Activated CD4-positive, alpha-beta T cell treated with anti-CD3 and anti-CD28 coated beads for 24 hours (primary cell): Measurements from ENCODE around the gene TMEM252.

Experiments
- DNase-seq, 2 donors: peaks; one replicate each; pipeline ENCODE4 v3.0.0-alpha.2; 2020; ENCODE audit warnings: low read depth in 2 of 2

TMEM252 gene

DNA sequence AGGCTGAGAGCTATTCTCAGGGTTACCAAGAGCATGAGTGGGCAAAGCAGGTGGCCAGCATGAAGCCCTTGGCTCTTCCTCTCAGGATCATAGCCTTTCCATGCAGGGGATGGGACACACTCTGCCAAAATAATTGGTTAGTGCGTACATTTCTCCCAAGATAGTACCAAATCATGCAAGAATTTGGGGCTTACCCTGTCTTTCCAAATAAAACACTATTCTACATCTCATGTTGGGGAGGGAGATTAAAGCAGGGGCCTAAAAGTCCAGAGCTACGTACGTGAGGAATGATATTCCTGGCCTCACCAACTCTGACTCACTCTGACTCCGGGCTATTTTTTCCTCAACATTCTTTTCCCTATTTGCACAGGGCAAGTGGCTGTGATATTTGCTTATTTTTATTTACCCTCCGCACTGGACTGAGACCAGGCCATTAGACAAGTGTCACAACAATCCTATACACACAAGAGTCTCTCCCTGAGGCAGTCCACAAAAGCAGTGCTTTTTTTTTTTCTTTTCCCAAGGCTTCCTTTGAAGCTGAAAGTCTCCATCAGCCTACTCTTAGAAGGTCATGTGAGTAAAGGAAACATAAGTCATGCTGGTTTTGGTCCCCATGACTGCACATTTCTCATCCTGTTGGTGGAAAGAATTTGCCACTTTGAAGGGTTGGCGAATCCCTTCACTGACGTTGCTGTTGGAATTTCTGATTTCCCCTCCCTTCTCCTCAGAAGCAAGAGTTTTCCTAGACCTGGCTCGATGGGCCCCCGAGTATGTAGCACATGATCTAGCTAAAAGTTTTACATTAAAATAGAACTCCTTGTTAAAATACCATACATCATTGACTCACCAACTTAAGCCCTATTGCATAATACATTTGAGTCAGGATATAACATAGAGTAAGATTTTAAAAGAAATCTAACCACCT lies 40.0 kb downstream of the TMEM252 start:
- no peak for DNase-seq

DNA sequence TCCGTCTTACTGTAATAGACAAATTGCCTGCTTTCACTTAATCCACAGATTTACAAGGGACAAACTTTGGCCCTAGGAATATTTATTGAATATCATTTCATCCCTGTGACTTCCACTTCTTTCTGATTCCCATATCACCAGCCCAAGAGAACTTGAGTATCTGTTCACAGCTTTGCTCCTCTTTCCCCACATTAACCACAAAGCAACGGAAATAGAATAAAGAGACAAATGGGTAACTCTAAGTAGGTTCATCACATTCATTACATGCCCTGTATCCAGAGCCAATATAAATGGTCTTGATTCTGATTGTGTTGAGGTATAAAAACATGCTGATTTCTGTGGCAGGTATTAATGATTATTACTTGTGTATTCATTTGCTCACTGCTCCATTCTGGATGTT lies 41.9 kb downstream of the TMEM252 start:
- no peak for DNase-seq

DNA sequence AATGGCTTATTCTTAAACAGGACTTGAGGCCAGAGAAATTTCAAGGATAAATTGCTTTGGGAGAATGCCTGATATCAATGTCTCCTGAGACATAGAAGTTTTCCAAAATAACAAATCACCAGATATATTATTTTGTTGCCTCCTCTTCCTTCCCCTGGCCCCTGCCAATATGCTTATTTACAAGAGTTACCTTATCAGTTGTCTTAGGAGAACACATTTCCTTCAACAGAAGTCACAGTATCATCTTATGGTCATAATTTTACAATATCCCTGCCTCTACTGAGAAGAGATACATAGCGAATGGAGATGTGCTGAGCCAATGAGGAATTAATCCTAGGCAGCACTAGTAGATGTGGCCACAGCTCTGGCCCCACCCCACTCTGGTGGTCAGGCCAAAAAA lies 43.1 kb downstream of the TMEM252 start:
- DNase-seq: no peak

DNA sequence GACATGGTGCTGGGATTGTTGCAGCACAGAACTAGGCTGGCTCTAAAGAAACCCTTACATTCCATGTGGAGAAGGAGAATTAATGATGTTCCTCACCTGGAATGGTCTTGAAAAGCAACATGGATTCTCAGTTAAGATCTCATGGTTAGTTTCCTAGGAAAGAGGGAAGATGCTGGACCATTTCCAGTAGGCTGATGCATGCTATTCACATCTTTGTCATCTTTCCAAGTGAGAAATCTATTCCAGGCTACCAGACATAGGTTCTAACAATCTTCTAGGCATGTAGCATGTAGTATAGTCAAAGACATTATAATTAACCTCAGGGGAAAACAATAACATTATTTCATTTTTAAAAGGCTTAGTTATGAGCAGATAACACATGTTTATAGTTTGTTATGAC lies 44.3 kb downstream of the TMEM252 start:
- no peak for DNase-seq

DNA sequence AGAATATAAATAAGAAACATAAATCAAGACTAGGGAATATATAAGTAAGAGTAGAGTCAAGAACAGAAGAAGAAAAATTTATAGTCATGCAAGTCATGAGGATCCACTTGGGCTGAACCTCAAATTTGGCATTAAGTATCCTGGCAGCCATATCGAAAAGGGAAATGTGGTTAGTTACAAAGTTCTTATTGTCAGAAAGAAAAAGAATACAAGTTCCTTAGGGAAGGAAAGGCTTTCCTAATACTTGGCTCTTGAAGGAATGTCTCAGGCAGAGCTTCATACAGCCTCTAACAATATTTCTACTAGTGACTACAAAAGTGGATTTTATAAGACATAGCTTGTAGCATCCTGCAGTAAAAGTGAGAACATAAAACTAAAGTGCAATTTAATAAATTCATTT lies 45.4 kb downstream of the TMEM252 start:
- DNase-seq: no peak

DNA sequence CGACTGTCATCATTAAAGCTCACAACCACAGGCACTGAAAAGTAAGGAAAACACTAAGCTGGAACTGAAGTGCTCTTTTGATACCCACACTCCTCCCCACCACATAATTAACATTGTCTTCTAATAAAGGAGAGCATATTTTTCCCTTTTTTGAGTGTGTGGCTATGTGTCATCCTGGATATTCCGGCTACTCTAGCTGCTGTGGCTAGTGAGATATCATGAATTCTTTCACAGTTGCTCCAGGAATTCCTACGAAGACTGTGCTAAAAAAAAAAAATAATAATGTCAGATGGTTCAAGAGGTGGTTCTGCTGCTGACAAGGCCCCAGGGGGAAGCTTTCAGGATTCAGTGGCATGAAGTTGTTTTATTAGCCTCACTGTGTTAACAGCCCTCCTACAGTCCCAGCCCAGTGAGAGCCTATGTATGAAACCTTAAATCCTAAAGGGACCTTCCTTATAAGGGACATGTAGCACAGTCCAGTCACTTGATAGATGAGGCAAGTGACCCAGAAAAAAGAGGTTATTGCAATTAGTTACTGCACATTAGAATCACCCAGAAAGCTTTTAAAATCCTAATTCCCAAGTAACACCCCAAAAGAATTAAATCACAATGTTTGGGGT lies 46.6 kb downstream of the TMEM252 start:
- no peak for DNase-seq

DNA sequence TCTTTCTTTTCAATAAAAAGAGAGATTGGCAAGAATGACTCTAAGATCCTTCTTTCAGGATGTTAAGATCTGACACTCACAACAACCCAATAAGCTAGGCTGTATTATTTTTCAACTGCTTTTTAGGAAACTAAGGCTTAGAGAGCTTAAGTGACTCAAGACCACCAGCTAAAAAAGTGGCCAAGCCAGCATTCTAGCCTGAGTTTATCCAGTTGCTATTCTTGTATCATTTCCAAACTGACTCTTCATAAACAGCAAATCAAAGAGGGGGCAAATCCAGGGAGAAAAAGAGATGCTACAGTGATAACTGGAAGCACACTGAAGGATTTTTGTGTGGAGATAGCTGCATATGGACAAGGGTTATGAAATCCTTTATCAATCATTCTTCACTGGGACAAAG lies 47.1 kb downstream of the TMEM252 start:
- DNase-seq: no peak

DNA sequence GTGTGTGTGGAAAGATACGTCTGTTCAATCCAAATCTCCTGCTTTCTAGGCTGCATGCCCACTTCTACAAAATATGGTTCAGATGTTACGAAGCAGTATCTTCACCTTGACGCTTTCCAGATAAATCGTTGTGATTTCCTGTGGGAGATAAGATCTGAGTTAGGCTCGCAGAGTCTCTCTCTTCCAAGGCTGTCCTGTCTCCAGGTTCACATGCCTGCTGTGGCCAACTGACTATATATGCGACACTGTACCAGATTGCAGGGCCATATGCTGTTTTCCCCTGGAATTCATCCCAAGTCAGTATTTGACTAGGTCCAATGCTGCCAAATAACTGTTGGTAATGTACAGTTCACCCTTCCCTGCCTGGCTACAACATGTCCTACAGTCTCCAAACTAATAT lies 47.9 kb downstream of the TMEM252 start:
- DNase-seq: no peak

DNA sequence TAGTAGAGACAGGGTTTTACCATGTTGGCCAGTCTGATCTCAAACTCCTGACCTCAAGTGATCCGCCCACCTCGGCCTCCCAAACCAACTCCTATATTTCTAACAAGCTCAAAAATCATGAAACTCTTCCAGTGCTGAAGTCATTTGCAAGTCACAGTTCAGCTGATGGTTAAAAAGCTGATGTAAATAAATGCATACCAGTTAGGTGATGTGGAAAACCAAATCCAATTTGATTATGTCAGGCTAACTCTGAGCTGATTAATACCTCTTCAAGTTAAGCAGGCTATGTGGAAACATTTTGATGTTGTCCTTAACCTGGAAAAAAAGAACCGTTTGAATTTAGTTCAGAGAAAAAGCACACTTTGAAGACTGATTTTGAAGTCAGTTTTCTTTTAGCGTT lies 51.0 kb downstream of the TMEM252 start:
- DNase-seq: no peak

DNA sequence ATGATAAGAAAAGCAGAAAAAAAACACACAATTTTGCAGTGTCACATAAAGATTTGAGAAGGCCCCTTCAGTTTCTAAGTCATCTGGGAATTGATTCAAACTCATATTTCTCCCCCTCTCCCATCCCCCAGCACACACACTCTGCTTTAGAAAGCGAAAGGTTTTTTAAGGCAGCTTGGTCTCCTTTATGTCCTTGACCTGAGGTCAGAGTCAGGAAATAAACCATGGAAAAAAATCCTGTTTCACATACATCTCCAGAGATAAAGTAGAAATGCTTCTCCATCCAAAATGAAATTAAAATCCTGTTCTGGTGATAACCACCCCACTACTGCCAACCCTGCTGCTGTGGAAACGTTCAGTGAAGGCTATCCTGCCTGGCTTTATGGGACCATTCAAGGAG lies 52.6 kb downstream of the TMEM252 start:
- no peak for DNase-seq
